Activated gamma-delta T cell treated with Interleukin-2 at 50 U/mL for 16 hours (primary cell): ENCODE results near the gene TKTL1.

ENCODE experiments used
- DNase-seq: peaks from one replicate; pipeline ENCODE4 v3.0.0-alpha.2; 2020

The TKTL1 gene

GRCh38 chrX:154348114-154348531 is 52.5 kb downstream of the TKTL1 start:
- no peak for DNase-seq

DNA sequence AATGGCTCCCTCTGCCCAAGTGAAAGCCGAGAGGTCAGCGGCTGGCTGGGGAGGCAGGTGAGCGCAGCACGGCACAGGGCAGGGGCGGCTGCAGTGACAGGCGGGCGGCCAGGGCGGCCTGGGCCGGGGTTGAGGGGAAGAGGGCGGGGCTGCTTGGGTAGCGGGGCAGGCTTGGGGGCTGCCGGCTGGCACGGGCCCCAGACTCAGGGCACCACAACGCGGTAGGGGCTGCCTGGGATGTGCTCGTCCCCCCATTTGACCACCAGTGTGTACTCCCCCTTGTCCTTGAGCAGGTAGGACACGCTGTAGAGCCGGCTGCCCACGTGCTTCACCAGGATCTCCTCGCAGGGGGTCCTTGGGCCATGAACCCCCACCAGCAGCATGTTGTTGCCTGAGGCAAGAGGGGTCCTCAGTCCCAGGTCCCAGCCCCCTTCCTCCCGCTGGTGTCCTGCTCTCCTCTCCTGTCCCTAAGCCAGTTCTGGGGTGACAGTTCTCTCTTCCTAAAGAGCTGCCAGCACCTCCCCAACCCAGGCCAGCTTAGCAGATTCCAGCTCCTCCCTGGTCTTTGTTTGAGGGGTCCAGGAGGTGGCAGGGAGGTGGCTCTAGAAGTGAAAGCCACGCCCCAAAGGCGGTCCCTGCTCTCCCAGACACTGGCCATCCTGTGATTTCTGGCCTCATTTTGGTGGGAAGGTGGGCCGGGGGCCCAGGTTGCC is 53.2 kb downstream of the TKTL1 start:
- DNase-seq = no peak

DNA sequence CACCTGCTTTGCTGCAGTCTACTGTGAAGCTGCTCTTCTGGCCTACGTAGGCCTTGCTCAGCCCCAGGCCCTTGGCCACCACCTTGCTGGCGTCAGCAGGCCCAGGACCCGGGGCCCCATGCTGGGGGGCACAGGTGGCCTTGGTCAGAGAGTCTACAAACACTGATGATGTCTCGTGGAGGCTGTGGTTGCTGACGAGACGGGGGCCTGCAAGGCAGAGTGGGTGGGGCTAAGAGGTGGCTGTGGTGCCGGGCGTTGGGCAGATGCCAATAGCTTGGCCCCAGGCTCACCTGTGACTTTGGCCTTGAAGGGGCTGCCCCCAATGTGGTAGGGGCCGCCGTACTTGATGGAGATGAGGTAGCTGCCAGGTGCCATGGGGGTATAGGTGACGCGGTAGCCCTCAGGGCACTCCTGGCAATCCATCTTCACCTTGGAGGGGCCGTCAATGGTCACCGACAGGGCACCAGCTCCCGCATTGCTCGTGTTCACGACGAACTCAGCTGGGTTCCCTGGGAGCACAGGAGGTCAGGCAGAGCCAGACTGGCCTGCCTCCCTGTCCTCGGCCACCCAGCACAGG is 53.9 kb downstream of the TKTL1 start:
- DNase-seq = peak; percentile 6

GRCh38 chrX:154349979-154350378 is 54.4 kb downstream of the TKTL1 start:
- DNase-seq = no peak

DNA sequence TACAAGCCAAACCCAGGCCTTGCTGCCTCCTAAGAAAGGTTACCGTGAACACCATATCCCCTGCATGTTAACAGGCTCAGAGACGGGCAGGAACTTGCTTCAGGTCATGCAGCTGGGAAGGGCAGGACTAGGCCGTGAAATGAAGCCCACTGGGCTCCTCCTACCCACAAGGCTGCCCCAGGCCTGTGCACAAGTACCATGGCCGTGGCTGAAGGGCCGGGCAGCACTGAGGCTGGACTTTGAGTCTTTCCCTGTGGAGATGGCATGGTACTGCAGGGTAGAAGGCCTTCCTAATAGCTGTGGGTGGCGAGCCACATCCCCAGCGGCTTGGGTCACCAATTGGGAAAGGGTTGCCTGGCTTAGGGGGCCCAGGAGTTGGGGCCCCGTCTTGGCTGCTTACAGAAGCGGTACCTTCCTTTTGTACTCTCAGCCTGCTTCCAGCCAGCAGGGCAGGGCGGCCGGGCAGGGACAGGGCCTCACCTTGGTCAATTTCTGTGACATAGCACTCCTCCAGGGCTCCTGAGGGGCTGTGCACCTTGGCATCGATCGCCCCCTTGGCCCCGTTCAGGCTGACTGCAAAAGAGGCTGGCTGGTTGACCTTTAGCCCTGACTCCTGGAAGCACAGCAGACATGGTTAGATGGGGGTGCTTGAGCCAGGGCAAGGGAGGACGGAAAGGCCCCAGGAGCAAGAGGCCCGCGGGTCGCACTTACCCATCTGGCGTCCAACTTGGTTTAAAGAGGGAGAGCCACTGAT is 55.0 kb downstream of the TKTL1 start:
- no peak for DNase-seq

DNA sequence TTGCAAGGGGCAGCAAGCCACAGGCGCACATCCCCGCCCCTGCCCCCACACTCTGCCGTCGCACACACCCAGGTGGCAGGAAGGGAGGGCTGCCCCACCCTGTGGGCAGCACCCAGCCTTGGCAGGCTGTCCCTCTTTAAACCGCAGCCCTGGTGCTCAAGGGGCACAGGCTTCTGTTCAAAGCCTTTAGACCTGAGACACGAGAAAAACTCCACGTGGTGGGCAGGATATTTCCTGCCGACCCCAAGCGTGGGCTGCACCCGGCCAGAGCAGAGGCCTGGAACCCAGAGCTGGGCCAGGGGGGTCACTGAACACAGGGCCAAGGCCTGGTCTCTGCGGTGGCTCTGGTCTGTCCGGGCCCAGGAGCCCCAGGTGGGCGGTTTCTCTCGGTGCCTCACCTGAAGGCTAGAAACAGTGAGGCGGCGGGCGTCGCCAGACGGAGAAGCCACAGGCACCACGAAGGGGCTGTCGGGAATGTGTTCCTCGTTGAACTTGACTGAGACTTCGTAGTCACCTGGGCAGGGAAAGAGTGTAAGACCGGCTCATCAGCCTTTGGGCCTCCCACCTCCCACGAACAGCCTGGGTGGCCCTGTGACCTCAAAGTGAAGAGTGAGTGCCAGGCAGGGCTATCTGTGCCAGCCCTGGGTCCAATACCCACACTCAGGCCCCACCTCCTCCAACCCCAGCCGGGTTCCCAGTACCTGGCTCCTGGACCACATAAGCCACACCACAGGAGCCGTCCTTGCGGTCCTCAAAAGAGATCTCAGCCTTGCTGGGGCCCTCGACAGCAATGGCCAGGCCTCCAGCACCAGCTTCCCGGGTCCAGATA is 55.8 kb downstream of the TKTL1 start:
- peak; percentile 68 for DNase-seq

- no peak for DNase-seq
Observed at GRCh38 chrX:154352012-154352401, 56.4 kb downstream of the TKTL1 start.

- no peak for DNase-seq
Observed at GRCh38 chrX:154352466-154352865, 56.9 kb downstream of the TKTL1 start.

DNA sequence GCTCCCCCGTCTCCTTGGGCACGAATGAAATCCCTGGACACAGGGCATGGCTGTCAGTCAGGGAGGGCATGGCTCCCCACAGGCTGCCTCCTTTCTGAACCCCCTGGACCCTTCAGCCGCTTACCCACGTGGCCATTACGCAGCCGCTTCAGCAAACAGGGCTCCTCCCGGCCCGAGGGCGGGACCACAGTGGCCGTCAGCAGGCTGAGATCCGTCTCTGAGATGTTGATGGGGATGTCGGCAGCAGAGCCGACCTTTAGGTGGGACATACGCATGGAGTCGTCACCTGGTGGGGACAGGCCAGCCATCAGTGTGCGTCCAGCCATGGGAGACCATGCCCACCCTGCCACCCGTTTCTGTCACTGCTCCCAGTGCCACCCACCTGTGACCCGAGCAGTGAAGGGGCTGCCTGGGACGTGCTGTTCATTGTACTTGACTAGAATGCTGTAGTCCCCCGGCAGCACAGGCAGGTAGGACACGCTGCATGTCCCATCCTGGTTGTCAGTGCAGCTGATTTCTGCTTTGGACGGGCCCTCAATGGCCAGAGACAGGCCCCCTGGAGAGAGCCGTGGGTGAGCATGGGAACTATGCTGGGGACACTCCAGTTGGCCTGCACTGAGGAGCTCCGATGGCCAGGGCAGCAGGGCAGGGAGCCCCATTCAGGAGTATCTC is 57.7 kb downstream of the TKTL1 start:
- DNase-seq = no peak

GRCh38 chrX:154354013-154354412 is 58.4 kb downstream of the TKTL1 start:
- no peak for DNase-seq

DNA sequence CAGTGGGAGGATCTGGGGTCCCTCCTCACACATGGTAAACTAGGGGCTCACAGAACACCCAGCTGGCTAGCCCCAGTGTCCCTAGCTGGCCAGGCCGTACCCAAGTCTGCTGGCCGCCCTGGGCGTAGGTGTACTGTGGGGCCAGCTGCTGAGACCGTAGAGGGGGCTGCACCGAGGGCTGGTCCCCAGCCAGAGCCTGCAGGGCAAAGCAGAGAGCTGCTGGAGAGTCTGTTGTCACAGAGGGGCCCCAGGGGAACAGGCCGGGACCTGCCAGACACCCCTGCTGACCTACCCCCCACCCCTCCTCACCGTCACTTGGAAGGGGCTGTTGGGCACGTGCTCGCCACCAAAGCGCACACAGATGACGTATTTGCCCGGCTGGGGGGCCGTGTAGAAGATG is 58.9 kb downstream of the TKTL1 start:
- DNase-seq = no peak

DNA sequence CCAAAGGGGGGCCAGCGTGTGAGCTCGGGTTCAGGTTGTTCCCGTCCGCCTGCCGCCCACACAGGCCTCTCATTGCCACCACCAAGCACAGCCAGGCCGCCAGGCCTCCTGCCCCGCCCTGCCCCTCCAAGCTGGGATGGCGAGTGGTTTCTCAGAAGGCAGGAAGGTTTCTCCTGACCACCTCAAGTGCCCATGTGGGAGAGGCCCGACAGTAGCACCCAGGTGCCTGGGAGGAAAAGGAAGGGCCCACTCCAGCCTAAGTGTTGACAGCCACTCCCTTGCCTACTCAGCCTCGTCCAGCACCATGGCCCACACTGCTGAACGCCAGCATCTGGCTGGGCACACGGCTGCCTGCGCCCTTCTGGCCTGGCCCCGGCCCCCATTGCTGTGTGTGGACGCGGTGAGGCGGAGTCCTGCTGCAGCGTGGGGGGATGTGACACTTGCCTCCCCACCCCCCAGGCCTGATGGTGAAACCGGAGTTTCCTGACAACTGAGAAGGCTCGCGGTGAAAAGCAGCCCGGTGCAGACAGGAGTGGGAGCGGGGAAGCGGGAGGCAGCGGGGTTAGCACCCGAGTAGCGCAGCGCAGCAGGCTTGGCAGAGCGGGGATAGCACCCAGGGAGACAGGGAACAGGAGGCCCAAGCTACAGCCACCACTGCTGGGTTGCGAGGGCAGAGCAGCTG is 59.6 kb downstream of the TKTL1 start:
- no peak for DNase-seq

DNA sequence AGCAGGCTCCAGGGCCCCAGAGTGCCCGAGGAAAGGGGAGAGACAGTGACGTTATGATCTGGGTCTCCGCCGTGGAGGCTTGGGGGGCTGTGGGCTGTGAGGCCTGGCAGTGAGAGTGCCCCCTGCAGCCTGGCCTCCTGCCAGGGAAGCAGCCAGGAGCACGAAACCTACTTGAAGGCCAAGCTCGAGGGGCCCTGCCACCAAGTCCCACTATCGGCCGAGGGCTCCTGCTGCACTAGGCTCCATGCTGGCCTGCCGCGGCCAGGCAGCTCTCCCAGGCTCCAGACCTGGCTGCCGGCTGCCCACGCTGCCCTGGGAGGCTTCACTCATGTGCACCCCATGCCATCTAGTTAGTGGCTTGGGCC is 60.2 kb downstream of the TKTL1 start:
- no peak for DNase-seq

DNA sequence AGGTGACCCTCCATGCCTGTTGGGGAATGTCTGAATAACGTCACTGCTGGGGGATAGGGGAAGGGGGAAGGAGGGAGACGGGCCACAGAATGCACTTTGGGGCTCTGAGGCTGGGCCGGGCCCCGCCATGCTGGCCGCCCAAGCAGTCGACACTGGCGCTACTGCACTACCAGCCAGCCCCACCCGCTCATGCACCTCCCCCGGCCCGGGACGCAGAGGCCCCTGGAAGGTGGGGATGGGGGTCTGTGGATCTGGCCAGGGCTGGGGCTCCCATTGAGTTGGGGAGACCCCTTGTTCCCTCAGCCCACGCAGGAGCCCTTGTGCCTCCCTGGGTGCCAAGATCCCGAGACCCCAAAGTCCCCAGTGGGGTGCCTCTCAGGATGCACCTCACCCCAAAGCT is 61.0 kb downstream of the TKTL1 start:
- no peak for DNase-seq

DNA sequence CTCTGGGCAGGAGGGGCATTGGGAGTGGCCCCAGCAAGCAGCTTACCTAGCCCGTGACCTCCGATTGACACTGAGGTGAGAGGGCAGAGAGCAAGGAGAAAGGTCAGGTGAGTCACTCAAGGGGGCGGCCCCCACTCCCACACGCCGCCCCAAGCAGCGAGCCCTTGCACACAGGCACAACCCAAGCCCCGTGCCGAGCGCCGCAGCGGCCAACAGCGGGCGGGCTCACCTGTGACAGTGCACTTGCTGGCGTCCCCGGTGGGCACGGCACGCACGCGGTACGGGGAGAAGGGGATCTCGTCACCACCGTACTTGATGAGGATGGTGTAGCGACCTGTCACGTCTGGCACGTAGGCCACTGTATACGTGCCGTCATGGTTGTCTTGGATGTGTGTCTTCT is 61.6 kb downstream of the TKTL1 start:
- DNase-seq = no peak

DNA sequence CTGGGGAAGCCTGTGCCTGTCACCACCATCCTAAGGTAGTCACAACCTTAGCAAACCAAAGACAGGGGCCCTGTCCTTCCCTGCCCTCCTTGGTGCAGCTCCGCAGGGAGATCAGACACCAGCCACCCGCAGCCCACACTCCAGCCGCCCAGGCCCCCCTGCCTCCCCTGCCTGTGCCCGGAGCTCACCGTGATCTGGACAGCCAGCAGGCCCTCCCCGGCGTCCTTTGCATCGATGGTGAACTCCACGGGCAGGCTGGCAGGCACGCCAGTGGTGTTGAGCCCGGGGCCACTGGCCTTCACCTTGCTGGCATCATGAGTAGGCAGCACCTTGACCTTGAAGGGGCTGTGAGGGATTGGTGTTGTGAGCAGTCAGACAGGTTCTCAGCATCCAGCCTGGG is 62.4 kb downstream of the TKTL1 start:
- DNase-seq = no peak

GRCh38 chrX:154358829-154359228 is 63.2 kb downstream of the TKTL1 start:
- DNase-seq = no peak

DNA sequence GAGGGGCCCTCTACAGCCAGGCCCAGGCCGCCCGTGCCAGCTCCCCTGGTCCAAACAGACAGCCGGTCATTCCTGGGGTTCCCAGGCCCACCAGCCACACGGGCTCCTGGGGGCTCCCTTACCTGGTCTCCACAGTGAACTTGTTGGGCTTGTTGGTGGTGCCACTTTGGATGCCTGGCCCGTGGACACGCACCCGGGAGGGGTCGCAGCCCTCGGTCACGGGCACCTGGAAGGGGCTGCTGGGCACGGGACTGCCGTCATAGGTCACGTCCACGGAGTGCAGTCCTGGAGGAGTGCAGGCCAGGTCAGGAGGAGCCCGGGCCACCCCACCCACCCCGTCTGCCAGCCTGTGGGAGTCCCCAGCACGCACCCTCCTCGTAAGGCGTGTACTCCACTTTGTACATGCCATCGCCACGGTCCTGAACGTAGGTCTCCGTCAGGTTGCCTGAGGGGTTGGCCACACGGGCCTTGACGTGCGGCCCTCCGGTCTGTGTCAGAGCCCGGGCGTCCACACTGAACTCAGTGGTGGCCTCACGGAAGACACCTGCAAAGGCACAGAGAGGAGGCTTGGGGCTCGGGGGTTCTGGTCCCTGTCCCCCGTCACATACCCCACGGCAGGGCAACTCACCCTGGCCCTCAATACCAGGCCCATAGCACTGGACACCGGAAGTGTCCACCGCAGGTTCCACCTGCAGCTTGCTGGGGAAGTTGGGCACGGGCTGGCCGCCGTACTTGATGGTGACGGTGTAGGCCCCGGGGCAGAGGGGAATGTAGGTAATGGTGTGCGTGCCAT is 64.0 kb downstream of the TKTL1 start:
- DNase-seq = no peak

DNA sequence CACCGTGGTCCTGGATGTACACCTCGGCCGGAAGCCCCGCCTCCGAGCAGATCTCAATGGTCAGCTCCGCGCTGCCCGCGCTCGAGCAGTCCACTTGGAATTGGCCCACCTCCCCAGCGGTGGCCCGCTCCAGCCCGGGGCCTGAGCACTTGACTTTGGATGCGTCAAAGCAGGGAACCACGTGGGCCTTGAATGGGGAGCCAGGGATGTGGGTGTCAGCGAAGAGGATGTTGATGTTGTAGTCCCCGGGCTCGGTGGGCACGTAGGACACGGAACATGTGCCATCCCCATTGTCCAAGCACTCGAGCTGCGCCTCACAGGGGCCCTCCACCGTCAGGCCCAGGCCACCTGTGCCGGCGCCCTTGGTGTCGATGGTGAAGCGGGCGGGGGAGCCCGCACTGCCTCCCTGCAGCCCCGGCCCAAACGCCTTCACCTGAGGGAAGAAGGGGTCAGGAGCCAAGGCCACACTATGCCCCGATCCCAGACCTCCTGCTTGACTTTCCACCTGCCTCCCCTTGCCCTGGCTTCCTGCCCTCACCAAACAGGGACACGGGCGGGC is 64.6 kb downstream of the TKTL1 start:
- DNase-seq = no peak

GRCh38 chrX:154362085-154362742 is 66.6 kb downstream of the TKTL1 start:
- DNase-seq = no peak
